ENCODE measurements around the gene RNPEPL1. TPM values are rescaled to one million over a fixed set of nuclear protein-coding genes. Genes with fewer than 3 reads are reported as not detected.

Gene RNPEPL1
- total RNA-seq, 1 experiment from 2014 or later, result 22.6 TPM

GRCh38 chr2:240573071-240573515 is 4.8 kb downstream of the RNPEPL1 start:
- BruUV-seq (replicated peaks), result no TSS peak
- Histone ChIP-seq H3K9me3 (no peaks in the 10 kb centered on the region), H3K27me3 (replicated peaks; ENCODE audit: control insufficient read depth, insufficient read depth, low read length) (no peaks in the 10 kb centered on the region), H3K4me1 (peaks cover 5% of the 10 kb centered on the region; the same call in 1 of the 2 replicates), H3K4me3 (ENCODE audit: low read depth, low read length) (no peak overlapping the region), H3K36me3 (ENCODE audit: control insufficient read depth, insufficient read depth, low read length) (no peaks in the 10 kb centered on the region)
- no peak for DNase-seq
- Mint-ChIP-seq H3K27ac (ENCODE audit: unreplicated experiment) (no peak overlapping the region), H3K27me3 (ENCODE audit: insufficient read depth, unreplicated experiment) (no peaks in the 10 kb centered on the region), H3K36me3 (ENCODE audit: insufficient read depth, unreplicated experiment) (peaks cover 6% of the 10 kb centered on the region), H3K4me3 (ENCODE audit: unreplicated experiment) (no peak overlapping the region), H3K4me1 (ENCODE audit: low read depth, unreplicated experiment) (no peaks in the 10 kb centered on the region), H3K9me3 (ENCODE audit: unreplicated experiment) (no peaks in the 10 kb centered on the region)
- TF ChIP-seq, protein P1, sequence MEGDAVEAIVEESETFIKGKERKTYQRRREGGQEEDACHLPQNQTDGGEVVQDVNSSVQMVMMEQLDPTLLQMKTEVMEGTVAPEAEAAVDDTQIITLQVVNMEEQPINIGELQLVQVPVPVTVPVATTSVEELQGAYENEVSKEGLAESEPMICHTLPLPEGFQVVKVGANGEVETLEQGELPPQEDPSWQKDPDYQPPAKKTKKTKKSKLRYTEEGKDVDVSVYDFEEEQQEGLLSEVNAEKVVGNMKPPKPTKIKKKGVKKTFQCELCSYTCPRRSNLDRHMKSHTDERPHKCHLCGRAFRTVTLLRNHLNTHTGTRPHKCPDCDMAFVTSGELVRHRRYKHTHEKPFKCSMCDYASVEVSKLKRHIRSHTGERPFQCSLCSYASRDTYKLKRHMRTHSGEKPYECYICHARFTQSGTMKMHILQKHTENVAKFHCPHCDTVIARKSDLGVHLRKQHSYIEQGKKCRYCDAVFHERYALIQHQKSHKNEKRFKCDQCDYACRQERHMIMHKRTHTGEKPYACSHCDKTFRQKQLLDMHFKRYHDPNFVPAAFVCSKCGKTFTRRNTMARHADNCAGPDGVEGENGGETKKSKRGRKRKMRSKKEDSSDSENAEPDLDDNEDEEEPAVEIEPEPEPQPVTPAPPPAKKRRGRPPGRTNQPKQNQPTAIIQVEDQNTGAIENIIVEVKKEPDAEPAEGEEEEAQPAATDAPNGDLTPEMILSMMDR (IDR thresholded peaks at IDR 0.05; ENCODE audit: insufficient read depth in 1 of 2, low read depth in 1 of 2, low read length in 1 of 2, severe bottlenecking in 1 of 2, unreplicated experiment in 1 of 2), result no peak
- intact Hi-C loops (cut with micrococcal nuclease; ENCODE audit: unreplicated experiment), result no loop called here
- POLR2A ChIA-PET, result no interaction called here
- CTCF ChIA-PET, result no interaction called here

DNA sequence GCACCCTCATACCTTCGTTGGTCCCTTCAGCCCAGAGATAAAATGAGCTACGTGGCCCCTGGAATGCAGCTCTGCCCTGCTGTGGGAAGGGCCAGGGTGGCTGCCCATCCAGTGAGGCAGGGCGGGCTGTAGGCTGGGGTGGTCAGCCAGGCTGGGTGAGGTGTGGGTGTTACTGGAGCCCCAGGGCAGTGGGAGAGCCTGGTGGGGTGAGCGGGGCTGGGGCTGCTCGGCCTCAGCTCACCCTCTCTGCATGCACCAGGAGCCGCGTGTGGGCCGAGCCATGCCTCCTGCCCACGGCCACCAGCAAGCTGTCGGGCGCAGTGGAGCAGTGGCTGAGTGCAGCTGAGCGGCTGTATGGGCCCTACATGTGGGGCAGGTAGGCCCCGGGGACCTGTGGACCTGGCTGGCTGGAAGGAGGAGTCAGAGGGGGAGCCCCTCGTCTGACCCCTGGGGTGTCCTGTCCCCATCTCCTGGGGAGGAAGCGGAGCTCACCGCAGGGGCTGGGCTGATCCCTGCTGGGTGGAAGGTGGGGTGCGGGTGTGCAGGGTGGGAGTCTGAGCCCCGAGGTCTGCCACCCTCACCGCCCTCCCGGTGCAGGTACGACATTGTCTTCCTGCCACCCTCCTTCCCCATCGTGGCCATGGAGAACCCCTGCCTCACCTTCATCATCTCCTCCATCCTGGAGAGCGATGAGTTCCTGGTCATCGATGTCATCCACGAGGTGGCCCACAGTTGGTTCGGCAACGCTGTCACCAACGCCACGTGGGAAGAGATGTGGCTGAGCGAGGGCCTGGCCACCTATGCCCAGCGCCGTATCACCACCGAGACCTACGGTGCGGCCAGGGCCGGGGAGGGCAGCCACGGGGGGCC is 5.5 kb downstream of the RNPEPL1 start:
- peaks cover 6% of the 10 kb centered on the region for H3K36me3 Mint-ChIP-seq (ENCODE audit: insufficient read depth, unreplicated experiment)
- Histone ChIP-seq H3K4me1 (peaks cover 5% of the 10 kb centered on the region; the same call in 1 of the 2 replicates), H3K4me3 (ENCODE audit: low read depth, low read length) (no peak overlapping the region), H3K27me3 (replicated peaks; ENCODE audit: control insufficient read depth, insufficient read depth, low read length) (no peaks in the 10 kb centered on the region), H3K36me3 (ENCODE audit: control insufficient read depth, insufficient read depth, low read length) (no peaks in the 10 kb centered on the region), H3K9me3 (no peaks in the 10 kb centered on the region)
- CTCF ChIA-PET, result no interaction called here
- no peaks in the 10 kb centered on the region for H3K27me3 Mint-ChIP-seq (ENCODE audit: insufficient read depth, unreplicated experiment)
- no TSS peak for BruUV-seq (replicated peaks)
- no peaks in the 10 kb centered on the region for H3K9me3 Mint-ChIP-seq (ENCODE audit: unreplicated experiment)
- TF ChIP-seq, protein P1 (IDR thresholded peaks at IDR 0.05; ENCODE audit: insufficient read depth in 1 of 2, low read depth in 1 of 2, low read length in 1 of 2, severe bottlenecking in 1 of 2, unreplicated experiment in 1 of 2), result no peak
- H3K27ac Mint-ChIP-seq (ENCODE audit: unreplicated experiment), result no peak overlapping the region
- no peak overlapping the region for H3K4me3 Mint-ChIP-seq (ENCODE audit: unreplicated experiment)
- DNase-seq, result no peak
- POLR2A ChIA-PET, result no interaction called here
- intact Hi-C loops (cut with micrococcal nuclease; ENCODE audit: unreplicated experiment), result no loop called here
- no peaks in the 10 kb centered on the region for H3K4me1 Mint-ChIP-seq (ENCODE audit: low read depth, unreplicated experiment)

DNA sequence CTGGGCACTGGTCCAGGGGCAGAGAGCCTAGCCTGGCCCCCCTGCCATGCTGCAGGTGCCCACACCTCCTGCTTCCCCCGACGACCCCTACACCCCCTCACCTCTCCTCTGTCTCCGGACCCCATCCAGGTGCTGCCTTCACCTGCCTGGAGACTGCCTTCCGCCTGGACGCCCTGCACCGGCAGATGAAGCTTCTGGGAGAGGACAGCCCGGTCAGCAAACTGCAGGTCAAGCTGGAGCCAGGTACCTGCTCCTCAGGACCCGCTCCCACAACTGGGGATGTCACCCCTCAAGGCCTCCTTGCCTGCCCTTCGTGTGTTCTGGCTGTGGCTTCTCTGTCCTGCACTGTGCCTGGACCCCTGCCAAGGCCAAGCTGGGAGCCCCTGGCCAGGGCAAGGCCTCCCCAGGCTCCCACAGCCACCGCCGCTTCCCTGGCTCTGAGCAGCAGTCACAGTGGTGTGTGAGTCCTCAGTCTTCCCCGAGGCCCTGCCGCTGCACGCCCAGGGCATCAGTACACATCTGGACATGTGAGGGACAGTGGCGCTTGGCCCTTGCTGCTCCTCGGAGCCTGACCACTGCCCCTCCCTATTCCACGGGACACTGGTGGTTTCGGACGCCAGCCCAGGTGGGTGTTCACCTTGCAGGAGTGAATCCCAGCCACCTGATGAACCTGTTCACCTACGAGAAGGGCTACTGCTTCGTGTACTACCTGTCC is 6.3 kb downstream of the RNPEPL1 start:
- no peaks in the 10 kb centered on the region for H3K27me3 Mint-ChIP-seq (ENCODE audit: insufficient read depth, unreplicated experiment)
- CTCF ChIA-PET, result no interaction called here

More for the DNA sequence above, 6.3 kb downstream of the RNPEPL1 start:
- H3K4me3 Mint-ChIP-seq (ENCODE audit: unreplicated experiment), result no peak overlapping the region
- H3K9me3 ChIP-seq, result no peaks in the 10 kb centered on the region
- no peaks in the 10 kb centered on the region for H3K9me3 Mint-ChIP-seq (ENCODE audit: unreplicated experiment)
- TF ChIP-seq, protein P1 (IDR thresholded peaks at IDR 0.05; ENCODE audit: insufficient read depth in 1 of 2, low read depth in 1 of 2, low read length in 1 of 2, severe bottlenecking in 1 of 2, unreplicated experiment in 1 of 2), result no peak
- H3K27ac Mint-ChIP-seq (ENCODE audit: unreplicated experiment), result no peak overlapping the region
- peaks cover 4% of the 10 kb centered on the region; the same call in 1 of the 2 replicates for H3K4me1 ChIP-seq
- no peaks in the 10 kb centered on the region for H3K4me1 Mint-ChIP-seq (ENCODE audit: low read depth, unreplicated experiment)
- intact Hi-C loops (cut with micrococcal nuclease; ENCODE audit: unreplicated experiment), result no loop called here
- no peaks in the 10 kb centered on the region for H3K27me3 ChIP-seq (replicated peaks; ENCODE audit: control insufficient read depth, insufficient read depth, low read length)
- no TSS peak for BruUV-seq (replicated peaks)
- POLR2A ChIA-PET, result no interaction called here
- no peaks in the 10 kb centered on the region for H3K36me3 ChIP-seq (ENCODE audit: control insufficient read depth, insufficient read depth, low read length)
- H3K36me3 Mint-ChIP-seq (ENCODE audit: insufficient read depth, unreplicated experiment), result peaks cover 6% of the 10 kb centered on the region
- DNase-seq, result no peak
- no peak overlapping the region for H3K4me3 ChIP-seq (ENCODE audit: low read depth, low read length)
